NT2/D1 (cell line): ENCODE data around the gene TUBA1C.

Experiments
- SUZ12 ChIP-seq: IDR thresholded peaks from 2 replicates; pipeline ENCODE4 v1.6.1; 2011; ENCODE audit not compliant: insufficient read length, insufficient read depth; ENCODE audit errors: extremely low read depth
- YY1 ChIP-seq: IDR thresholded peaks from 2 replicates; pipeline ENCODE4 v1.6.1; 2011; ENCODE audit not compliant: insufficient read length, insufficient read depth
- ZNF274 ChIP-seq: IDR thresholded peaks from 2 replicates; pipeline ENCODE4 v1.6.1; 2011; ENCODE audit warnings: mild to moderate bottlenecking, low read depth, low read length

DNA sequence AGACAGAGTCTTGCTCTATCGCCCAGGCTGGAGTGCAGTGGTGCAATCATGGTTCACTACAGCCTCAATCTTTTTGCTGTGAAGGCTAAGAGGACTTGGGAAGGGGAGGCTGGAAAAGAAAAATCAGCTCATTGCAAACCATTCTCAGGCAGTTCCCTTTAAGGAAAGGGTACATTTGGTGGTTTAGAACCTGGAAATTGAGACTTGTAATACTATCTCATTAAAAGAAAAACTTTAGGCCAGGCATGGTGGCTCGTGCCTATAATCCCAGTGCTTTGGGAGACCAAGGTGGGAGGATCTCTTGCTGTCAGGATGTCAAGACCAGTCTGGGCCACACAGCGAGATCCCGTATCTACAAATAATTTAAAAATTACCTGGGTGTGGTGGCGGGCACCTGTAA lies 21.3 kb upstream of the TUBA1C start:
- TF ChIP-seq YY1 (no peak), SUZ12 (no peak), ZNF274 (no peak)
